Measurements from ENCODE around the gene APOL3. TPM values are rescaled to one million over a fixed set of nuclear protein-coding genes. Genes with fewer than 3 reads are reported as not detected.
A peak's percentile ranks its signal among the peaks of the same experiment; 100 is the strongest.
"Not testable (repeated sequence)": the region's sequence is repeated elsewhere in the genome, so short reads cannot be mapped to it uniquely, and the experiment has no call there.

The APOL3 gene
- total RNA-seq, 2 donors from 2014 or later: 11.2 to 22.4 TPM

GRCh38 chr22:36193171-36193570 lies 32.6 kb upstream of the APOL3 start:
- H3K4me1 ChIP-seq: no peaks in the 10 kb centered on the region
- H3K27me3 ChIP-seq: no peaks in the 10 kb centered on the region
- no peak overlapping the region for H3K4me3 ChIP-seq
- WGBS, 2 donors: 65 to 80% methylated on average over 3 of the region's 3 CpGs
- no peaks in the 10 kb centered on the region for H3K36me3 ChIP-seq (replicated peaks in 1 of 2; ENCODE audit: insufficient read depth in 1 of 2, low read depth in 2 of 2)
- DNase-seq: no peak
- intact Hi-C loops (cut with DNase I): no loop called here
- TF ChIP-seq CTCF (IDR thresholded peaks at IDR 0.05): no peak
- no peak overlapping the region for H3K27ac ChIP-seq
- H3K9me3 ChIP-seq: no peaks in the 10 kb centered on the region
- no peak for ATAC-seq

GRCh38 chr22:36192542-36192941 lies 32.0 kb upstream of the APOL3 start:
- Histone ChIP-seq H3K4me1 (no peaks in the 10 kb centered on the region), H3K9me3 (no peaks in the 10 kb centered on the region), H3K36me3 (replicated peaks in 1 of 2; ENCODE audit: insufficient read depth in 1 of 2, low read depth in 2 of 2) (no peaks in the 10 kb centered on the region), H3K4me3 (no peak overlapping the region), H3K27me3 (no peaks in the 10 kb centered on the region), H3K27ac (no peak overlapping the region)
- no peak for ATAC-seq
- no peak for DNase-seq
- intact Hi-C loops (cut with DNase I): no loop called here
- no peak for TF ChIP-seq POLR2A (IDR thresholded peaks at IDR 0.05)
- TF ChIP-seq CTCF (IDR thresholded peaks at IDR 0.05): no peak
- 42% methylated on average over 4 of the region's 4 CpGs for WGBS, 2 donors

- Histone ChIP-seq H3K36me3 (replicated peaks in 1 of 2; ENCODE audit: insufficient read depth in 1 of 2, low read depth in 2 of 2) (no peaks in the 10 kb centered on the region), H3K9me3 (no peaks in the 10 kb centered on the region), H3K27me3 (no peaks in the 10 kb centered on the region), H3K27ac (no peak overlapping the region), H3K4me1 (no peaks in the 10 kb centered on the region), H3K4me3 (no peak overlapping the region)
- intact Hi-C loops (cut with DNase I): no loop called here
- WGBS, 2 donors: 50 to 55% methylated on average over 16 to 17 of the region's 17 CpGs
- TF ChIP-seq CTCF (IDR thresholded peaks at IDR 0.05) (no peak), POLR2A (IDR thresholded peaks at IDR 0.05) (no peak)
- DNase-seq (peak in 3 of 4 donors; percentile 43 to 49 (median 44)), ATAC-seq (peak; percentile 71)
These were observed 30.7 kb upstream of the APOL3 start for GRCh38 chr22:36191106-36191836.

GRCh38 chr22:36187862-36188261 lies 27.3 kb upstream of the APOL3 start:
- H3K36me3 ChIP-seq (replicated peaks in 1 of 2; ENCODE audit: insufficient read depth in 1 of 2, low read depth in 2 of 2); DNase-seq; H3K27ac ChIP-seq; ATAC-seq; H3K4me3 ChIP-seq; H3K4me1 ChIP-seq; H3K27me3 ChIP-seq; H3K9me3 ChIP-seq; intact Hi-C loops (cut with DNase I): not testable (repeated sequence)
- 81 to 100% methylated on average over 3 of the region's 6 CpGs for WGBS, 2 donors

GRCh38 chr22:36185828-36186624 lies 25.5 kb upstream of the APOL3 start:
- Histone ChIP-seq H3K27ac (no peak overlapping the region), H3K27me3 (no peaks in the 10 kb centered on the region), H3K4me3 (no peak overlapping the region), H3K4me1 (no peaks in the 10 kb centered on the region), H3K9me3 (no peaks in the 10 kb centered on the region), H3K36me3 (replicated peaks in 1 of 2; ENCODE audit: insufficient read depth in 1 of 2, low read depth in 2 of 2) (no peaks in the 10 kb centered on the region)
- no peak for TF ChIP-seq CTCF (IDR thresholded peaks at IDR 0.05)
- no peak for TF ChIP-seq POLR2A (IDR thresholded peaks at IDR 0.05)
- no peak for DNase-seq
- WGBS, 2 donors: 80 to 82% methylated on average over 14 of the region's 14 CpGs
- intact Hi-C loops (cut with DNase I): no loop called here
- ATAC-seq: no peak
